Common myeloid progenitor, CD34-positive (primary cell): Measurements from ENCODE around the gene CRYBA1. TPM values are rescaled to one million over a fixed set of nuclear protein-coding genes. Genes with fewer than 3 reads are reported as not detected.
"Not testable (repeated sequence)": the region's sequence is repeated elsewhere in the genome, so short reads cannot be mapped to it uniquely, and the experiment has no call there.

ENCODE experiments used
- CTCF ChIA-PET: fragments of 350-600 bp; sonication (Branson Sonifier 250); formaldehyde crosslinking; loops from one replicate; lab custom pipeline; 2021; ENCODE audit warnings: antibody characterized with exemption; lab: Charles Lee
- POLR2A ChIA-PET: fragments of 350-600 bp; sonication (Branson Sonifier 250); formaldehyde crosslinking; loops from one replicate; lab custom pipeline; 2021; ENCODE audit warnings: antibody characterized with exemption; lab: Charles Lee
- DNase-seq, 3 donors: peaks; one replicate each; pipeline versions ENCODE4 v3.0.0 to v3.0.0-alpha.2; 2013
- H3K27ac ChIP-seq, 2 experiments: 1 replicate in 1 of 2; 2 replicates in 1 of 2; pipeline ENCODE4 v1.7.0; 2013; ENCODE audit warnings: inconsistent platforms in 2 of 2, low read length in 2 of 2, mild to moderate bottlenecking in 2 of 2, low read depth in 1 of 2, moderate library complexity in 1 of 2; ENCODE audit not compliant: severe bottlenecking in 2 of 2, insufficient read depth in 1 of 2, poor library complexity in 1 of 2
- H3K27me3 ChIP-seq, 5 experiments: replicated peaks in 2 of 5; 1 replicate in 3 of 5; 2 replicates in 2 of 5; pipeline versions ENCODE4 v1.6.1 to v1.7.0; 2013; ENCODE audit warnings: low read length in 4 of 5, mild to moderate bottlenecking in 2 of 5, moderate library complexity in 2 of 5, inconsistent platforms in 1 of 5; ENCODE audit not compliant: insufficient read depth in 5 of 5, control insufficient read depth in 4 of 5
- H3K36me3 ChIP-seq, 4 experiments: 1 replicate in 2 of 4; 2 replicates in 2 of 4; pipeline versions ENCODE4 v1.6.1 to v1.7.0; 2013; ENCODE audit warnings: low read length in 3 of 4, control low read depth in 1 of 4, mild to moderate bottlenecking in 1 of 4; ENCODE audit not compliant: control insufficient read depth in 4 of 4, insufficient read depth in 4 of 4
- H3K4me1 ChIP-seq, 4 experiments: 1 replicate in 3 of 4; 2 replicates in 1 of 4; pipeline versions ENCODE4 v1.6.1 to v1.7.1; 2013; ENCODE audit warnings: low read length in 3 of 4, mild to moderate bottlenecking in 3 of 4, control low read depth in 1 of 4, inconsistent platforms in 1 of 4, moderate library complexity in 1 of 4; ENCODE audit not compliant: control insufficient read depth in 4 of 4, insufficient read depth in 4 of 4; ENCODE audit errors: control extremely low read depth in 1 of 4
- H3K4me3 ChIP-seq, 7 experiments: 1 replicate in 4 of 7; 2 replicates in 3 of 7; pipeline versions ENCODE4 v1.5.1 to v1.7.0; 2013; ENCODE audit warnings: mild to moderate bottlenecking in 7 of 7, low read length in 6 of 7, moderate library complexity in 6 of 7, inconsistent platforms in 2 of 7, low read depth in 2 of 7, control low read depth in 1 of 7; ENCODE audit not compliant: insufficient read depth in 4 of 7, control insufficient read depth in 1 of 7; ENCODE audit errors: extremely low read depth in 1 of 7
- H3K9me3 ChIP-seq, 5 experiments: 1 replicate in 4 of 5; 2 replicates in 1 of 5; pipeline versions ENCODE4 v1.6.1 to v1.7.1; 2013; ENCODE audit warnings: low read length in 4 of 5, mild to moderate bottlenecking in 2 of 5, inconsistent platforms in 1 of 5, low read depth in 1 of 5, moderate library complexity in 1 of 5; ENCODE audit not compliant: control insufficient read depth in 4 of 5, insufficient read depth in 2 of 5; ENCODE audit errors: control extremely low read depth in 1 of 5
- WGBS: methylation state at CpG from one replicate; pipeline ENCODE4 v1.1.5; 2013; ENCODE audit not compliant: insufficient coverage; 5-methylcytosine and 5-hydroxymethylcytosine counted together
- polyA plus RNA-seq: library from polyadenylated mRNA; unstranded; fragments of 120-200 nt; gene quantifications from one replicate; pipeline ENCODE4 v1.2.1, GENCODE V29; 2013

Gene CRYBA1
- polyA plus RNA-seq = 0.16 TPM

DNA sequence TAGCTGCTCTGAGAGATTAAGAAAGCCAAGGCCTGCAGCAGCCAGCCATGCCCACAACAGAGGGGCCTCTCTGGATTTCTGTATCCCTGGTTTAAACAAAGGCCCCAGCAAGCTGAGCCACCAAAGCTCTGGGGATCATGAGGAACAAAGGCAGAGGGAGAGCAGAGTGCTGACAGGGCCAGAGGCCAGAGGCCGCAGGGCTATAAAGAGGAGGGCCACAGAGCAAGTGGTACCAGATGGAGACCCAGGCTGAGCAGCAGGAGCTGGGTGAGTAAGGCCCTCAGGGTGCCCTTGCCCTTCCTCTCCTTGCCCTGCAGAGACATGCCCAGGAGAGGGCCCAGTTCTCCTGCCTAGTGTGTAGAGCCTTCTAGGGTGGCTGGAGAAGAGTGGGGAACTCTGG is at the start of gene CRYBA1:
Gene CRYBA1, plus strand, starts transcription at position 232 of the 400 bp plus-strand sequence. Its CDS starts 5 bp downstream, at position 237.
- DNase-seq = no peak
- peaks cover 0 to under 1% (median 0%) of the 10 kb centered on the region in 4 experiments for H3K4me1 ChIP-seq
- H3K36me3 ChIP-seq = no peaks in the 10 kb centered on the region
- no peaks in the 10 kb centered on the region for H3K27me3 ChIP-seq
- WGBS = 90% methylated on average over 1 of the region's 1 CpG
- ChIA-PET CTCF (interaction anchor here (1.0 kb wide), 1 partner anchor 31 kb away, joined by 3 read pairs; no protein-coding TSS in a partner anchor), POLR2A (interaction anchor here (0.7 kb wide), 1 partner anchor 106 kb away, joined by 3 read pairs; no protein-coding TSS in a partner anchor)
- no peak within 1 kb of the TSS for H3K4me3 ChIP-seq
- H3K9me3 ChIP-seq = no peaks in the 10 kb centered on the region
- H3K27ac ChIP-seq = no peak within 1 kb of the TSS

- DNase-seq = no peak
- CTCF ChIA-PET = interaction anchor here (1.1 to 1.5 kb wide), 4 partner anchors 17 to 33 kb away, joined by 3 to 8 read pairs (median 4); partner anchors contain the start of gene MYO18A
- H3K36me3 ChIP-seq = no peaks in the 10 kb centered on the region
- POLR2A ChIA-PET = no interaction called here
- WGBS = over 99% methylated on average over 12 of the region's 16 CpGs
- H3K27ac ChIP-seq = no peak overlapping the region
- H3K4me1 ChIP-seq = peaks cover 0 to 32% (median 16%) of the 10 kb centered on the region in 4 experiments
- H3K4me3 ChIP-seq = no peak overlapping the region
- no peaks in the 10 kb centered on the region for H3K27me3 ChIP-seq
- no peaks in the 10 kb centered on the region for H3K9me3 ChIP-seq
Measured at GRCh38 chr17:29197516-29198272, 49.0 kb upstream of the CRYBA1 start.

DNA sequence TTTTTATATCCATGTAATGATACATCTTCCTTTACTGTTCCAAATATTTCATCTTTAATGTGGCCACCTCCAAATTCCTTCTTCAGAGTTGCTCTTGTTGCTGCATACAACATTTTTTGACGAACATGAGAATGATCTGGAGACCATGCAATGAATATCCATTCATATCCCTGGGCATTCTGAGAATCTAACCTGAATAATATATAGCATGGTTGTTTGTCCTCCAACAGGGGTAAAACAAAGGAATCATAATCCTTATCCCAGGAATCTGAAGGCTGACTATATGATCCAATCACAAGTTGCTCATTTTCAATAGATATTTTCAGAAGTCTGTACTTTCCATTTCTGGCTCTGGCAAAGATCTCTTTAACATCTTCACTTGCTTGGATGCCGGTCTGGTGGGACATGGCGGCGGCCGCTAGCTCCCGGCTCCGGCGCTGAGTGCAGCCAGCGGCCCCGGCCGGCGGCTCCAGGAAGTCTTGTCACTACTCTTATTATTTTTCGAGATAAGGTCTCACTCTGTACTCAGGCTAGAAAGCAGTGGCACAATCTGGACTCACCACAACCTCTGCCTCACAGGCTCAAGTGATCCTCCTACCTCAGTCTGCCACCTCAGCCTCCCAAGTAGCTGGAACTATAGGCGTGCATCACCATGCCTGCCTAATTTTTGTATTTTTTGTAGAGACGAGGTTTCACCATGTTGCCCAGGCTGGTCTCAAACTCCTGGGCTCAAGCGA is 42.4 kb upstream of the CRYBA1 start:
- H3K9me3 ChIP-seq, H3K4me3 ChIP-seq, POLR2A ChIA-PET, H3K27me3 ChIP-seq, H3K36me3 ChIP-seq, H3K27ac ChIP-seq, H3K4me1 ChIP-seq: not testable (repeated sequence)
- peak in 2 of 3 donors; percentile 31 to 55 for DNase-seq
- CTCF ChIA-PET = interaction anchor here (1.2 to 6.9 kb wide), 3 partner anchors 9 to 54 kb away, joined by 5 to 53 read pairs (median 6); no protein-coding TSS in a partner anchor
- WGBS = 40% methylated on average over 12 of the region's 16 CpGs

- H3K4me1 ChIP-seq = no peaks in the 10 kb centered on the region
- peaks cover 0 to 2% (median 0%) of the 10 kb centered on the region in 5 experiments for H3K27me3 ChIP-seq
- no peaks in the 10 kb centered on the region for H3K9me3 ChIP-seq
- CTCF ChIA-PET = interaction anchor here (1.1 to 6.9 kb wide), 3 partner anchors 9 to 14 kb away, joined by 4 to 53 read pairs (median 5); no protein-coding TSS in a partner anchor
- WGBS = 92% methylated on average over 2 of the region's 2 CpGs
- no peak for DNase-seq
- H3K4me3 ChIP-seq = no peak overlapping the region
- POLR2A ChIA-PET = no interaction called here
- no peak overlapping the region for H3K27ac ChIP-seq
- no peaks in the 10 kb centered on the region for H3K36me3 ChIP-seq
Measured at GRCh38 chr17:29205047-29205446, 41.6 kb upstream of the CRYBA1 start.

- Histone ChIP-seq H3K4me3 (no peak overlapping the region), H3K4me1 (no peaks in the 10 kb centered on the region), H3K27me3 (peaks cover 0 to 2% (median 0%) of the 10 kb centered on the region in 5 experiments), H3K36me3 (no peaks in the 10 kb centered on the region), H3K9me3 (no peaks in the 10 kb centered on the region), H3K27ac (no peak overlapping the region)
- DNase-seq = no peak
- ChIA-PET POLR2A (no interaction called here), CTCF (interaction anchor here (0.5 to 6.9 kb wide), 7 partner anchors 11 to 83 kb away, joined by 3 to 53 read pairs (median 5); no protein-coding TSS in a partner anchor)
- no CpG with 5 or more reads among the region's 2 CpGs for WGBS
Measured at GRCh38 chr17:29207975-29208374, 38.7 kb upstream of the CRYBA1 start.

DNA sequence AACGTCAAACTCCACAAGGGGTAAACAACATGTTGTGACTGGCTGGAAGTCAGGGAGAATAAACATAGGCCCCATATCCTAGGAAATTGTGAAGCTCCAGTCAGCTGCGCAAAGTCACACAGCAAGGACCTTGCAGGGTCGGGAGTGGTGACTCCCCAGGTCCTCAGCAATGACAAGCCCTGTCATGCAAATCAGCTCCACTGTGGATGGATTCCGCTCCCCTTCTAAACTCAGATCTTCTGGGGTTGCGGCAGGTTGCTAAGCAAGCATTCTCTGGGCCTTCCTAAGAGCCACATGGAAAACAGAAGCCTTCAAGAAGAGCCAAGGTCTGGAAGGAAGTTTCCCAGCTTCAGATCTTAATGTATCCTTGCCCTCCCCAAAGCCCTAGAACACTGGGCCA is 37.6 kb upstream of the CRYBA1 start:
- no peaks in the 10 kb centered on the region for H3K4me1 ChIP-seq
- peaks cover 0 to 2% (median 0%) of the 10 kb centered on the region in 5 experiments for H3K27me3 ChIP-seq
- no peaks in the 10 kb centered on the region for H3K9me3 ChIP-seq
- DNase-seq = no peak
- 100% methylated on average over 5 of the region's 5 CpGs for WGBS
- H3K4me3 ChIP-seq = no peak overlapping the region
- ChIA-PET CTCF (interaction anchor here (0.8 to 6.9 kb wide), 3 partner anchors 10 to 60 kb away, joined by 3 to 53 read pairs (median 11); partner anchors contain the start of gene MYO18A), POLR2A (no interaction called here)
- H3K27ac ChIP-seq = no peak overlapping the region
- H3K36me3 ChIP-seq = no peaks in the 10 kb centered on the region
